ENCODE data around the gene UQCC2. TPM values are rescaled to one million over a fixed set of nuclear protein-coding genes. Genes with fewer than 3 reads are reported as not detected.

The UQCC2 gene
- total RNA-seq: 14.9 TPM
- 10 to 100 TPM; 37.1 to 72.6 (median 51.2) TPM for polyA plus RNA-seq

DNA sequence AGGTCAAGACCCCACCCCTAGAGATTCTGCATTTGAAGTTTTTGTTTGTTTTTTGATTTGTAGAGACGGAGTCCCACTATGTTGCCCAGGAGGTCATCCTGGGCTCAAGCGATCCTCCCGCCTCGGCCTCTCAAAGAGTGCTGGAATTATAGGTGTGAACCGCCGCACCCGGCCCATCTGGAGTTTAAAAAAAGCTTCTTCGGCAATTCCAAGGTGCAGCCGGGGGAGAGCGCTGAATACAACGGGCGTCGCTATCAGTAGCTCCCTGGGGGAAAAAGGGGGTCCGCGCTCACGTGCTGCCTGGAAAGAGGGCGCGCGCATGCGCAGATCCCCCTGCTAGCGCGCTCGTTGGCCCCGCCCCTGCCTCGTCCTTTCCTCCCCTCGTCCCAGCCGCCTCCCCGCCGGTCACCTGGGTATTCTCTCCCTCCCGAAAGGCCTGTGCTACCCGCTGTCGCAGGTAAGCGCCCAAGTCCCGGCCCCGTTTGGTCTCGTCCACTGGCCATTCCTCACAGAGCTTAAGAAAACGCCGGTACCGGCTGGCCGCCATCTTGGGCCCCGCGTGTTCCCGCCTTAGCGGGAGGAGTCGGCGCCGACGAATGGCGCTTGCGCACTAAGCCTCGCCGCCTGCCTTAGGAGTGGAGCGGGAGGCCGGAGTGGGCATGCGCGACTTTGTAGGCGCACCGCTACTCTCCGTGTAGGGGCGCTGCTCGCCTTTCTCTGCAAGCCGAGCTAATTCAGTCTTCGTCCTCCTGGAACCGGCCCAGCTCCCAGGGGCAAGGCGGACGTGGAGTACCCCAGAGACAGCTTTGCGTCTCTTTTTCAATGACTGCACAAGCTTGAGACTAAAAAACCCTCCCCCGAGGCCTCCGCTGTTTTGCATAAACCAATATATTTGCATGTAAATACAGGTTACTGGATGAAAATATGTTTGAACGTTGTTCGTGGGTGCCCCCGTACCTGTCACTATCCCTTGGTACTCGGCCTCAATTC is at the start of gene UQCC2:
Gene UQCC2 (minus strand): TSS at position 561 of the 990 bp plus-strand sequence. CDS start 14 bp downstream, at position 547.
- Histone ChIP-seq H3K9me3 (ENCODE audit: control insufficient read depth in 2 of 2, low read length in 2 of 2) (no peaks in the 10 kb centered on the region), H3K4me3 (ENCODE audit: low read depth, low read length) (peak within 1 kb of the TSS; percentile 85), H3K27me3 (ENCODE audit: control insufficient read depth, insufficient read depth, low read length) (no peaks in the 10 kb centered on the region), H3K36me3 (ENCODE audit: control insufficient read depth, insufficient read depth, low read length) (peaks cover 10% of the 10 kb centered on the region), H3K4me1 (ENCODE audit: control insufficient read depth, insufficient read depth, low read length, poor library complexity, severe bottlenecking) (peaks cover 22% of the 10 kb centered on the region), H3K27ac (ENCODE audit: insufficient read depth, low read length, poor library complexity, severe bottlenecking) (peak within 1 kb of the TSS; percentile 86)
- peaks cover 12% of the 10 kb centered on the region for H3K36me3 Mint-ChIP-seq
- H3K4me3 Mint-ChIP-seq: peak within 1 kb of the TSS; percentile 94 to 99 (median 99)
- ATAC-seq (ENCODE audit: low read depth in 2 of 2): peak; percentile 91 to 94
- H3K4me1 Mint-ChIP-seq: peaks cover 5 to 41% (median 27%) of the 10 kb centered on the region in 4 donors
- H3K27ac Mint-ChIP-seq: peak within 1 kb of the TSS; percentile 96 to 99 (median 99)
- DNase-seq: peak; percentile 96 to 98 (median 97)
- H3K9me3 Mint-ChIP-seq: no peaks in the 10 kb centered on the region
- no peaks in the 10 kb centered on the region for H3K27me3 Mint-ChIP-seq

DNA sequence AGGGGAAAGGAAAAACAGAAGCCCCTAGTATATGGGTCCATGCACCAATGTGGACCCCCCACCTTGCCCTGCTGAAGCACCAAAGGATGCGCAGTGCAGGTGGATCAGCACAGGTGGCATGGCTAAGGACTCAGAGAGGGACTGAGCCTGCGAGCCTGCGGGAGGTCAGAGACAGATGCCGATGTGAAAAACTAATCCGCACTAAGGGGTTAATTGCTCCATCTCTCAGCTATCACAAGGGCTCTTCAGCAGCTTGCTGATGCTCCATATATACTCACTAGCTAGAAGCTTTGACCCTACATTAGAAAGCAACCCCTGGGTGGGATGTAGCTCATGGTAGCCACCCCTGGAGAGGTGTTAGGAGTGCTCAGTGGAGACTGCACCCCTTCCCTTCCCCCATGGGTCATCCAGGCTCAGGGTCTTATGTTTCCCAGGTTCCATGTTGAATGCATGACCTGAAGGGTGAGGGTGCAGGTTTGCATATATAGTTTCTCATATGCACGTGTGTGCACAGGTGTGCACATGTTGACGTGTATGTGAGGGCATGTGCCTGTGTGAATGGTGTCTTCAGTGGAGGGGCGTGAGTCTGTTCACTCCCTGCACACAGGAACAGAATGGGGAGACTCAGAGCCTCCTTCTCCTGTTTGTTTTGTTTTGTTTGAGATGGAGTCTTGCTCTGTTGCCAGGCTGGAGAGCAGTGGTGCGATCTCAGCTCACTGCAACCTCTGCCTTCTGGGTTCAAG is 48.6 kb upstream of the UQCC2 start:
- H3K27ac Mint-ChIP-seq: no peak overlapping the region
- no peaks in the 10 kb centered on the region for H3K9me3 ChIP-seq (ENCODE audit: control insufficient read depth in 2 of 2, low read length in 2 of 2)
- ATAC-seq (ENCODE audit: low read depth in 2 of 2) (no peak), DNase-seq (no peak)
- H3K27me3 ChIP-seq (ENCODE audit: control insufficient read depth, insufficient read depth, low read length): no peaks in the 10 kb centered on the region
- no peaks in the 10 kb centered on the region for H3K36me3 ChIP-seq (ENCODE audit: control insufficient read depth, insufficient read depth, low read length)
- H3K4me1 Mint-ChIP-seq: peaks cover 0 to 2% (median 0%) of the 10 kb centered on the region in 4 donors
- no peaks in the 10 kb centered on the region for H3K4me1 ChIP-seq (ENCODE audit: control insufficient read depth, insufficient read depth, low read length, poor library complexity, severe bottlenecking)
- H3K27ac ChIP-seq (ENCODE audit: insufficient read depth, low read length, poor library complexity, severe bottlenecking): no peak overlapping the region
- no peaks in the 10 kb centered on the region for H3K36me3 Mint-ChIP-seq
- no peak overlapping the region for H3K4me3 Mint-ChIP-seq
- H3K9me3 Mint-ChIP-seq: peaks cover 0 to 1% (median 0%) of the 10 kb centered on the region in 7 donors
- H3K4me3 ChIP-seq (ENCODE audit: low read depth, low read length): no peak overlapping the region
- H3K27me3 Mint-ChIP-seq: peaks cover 25% of the 10 kb centered on the region

DNA sequence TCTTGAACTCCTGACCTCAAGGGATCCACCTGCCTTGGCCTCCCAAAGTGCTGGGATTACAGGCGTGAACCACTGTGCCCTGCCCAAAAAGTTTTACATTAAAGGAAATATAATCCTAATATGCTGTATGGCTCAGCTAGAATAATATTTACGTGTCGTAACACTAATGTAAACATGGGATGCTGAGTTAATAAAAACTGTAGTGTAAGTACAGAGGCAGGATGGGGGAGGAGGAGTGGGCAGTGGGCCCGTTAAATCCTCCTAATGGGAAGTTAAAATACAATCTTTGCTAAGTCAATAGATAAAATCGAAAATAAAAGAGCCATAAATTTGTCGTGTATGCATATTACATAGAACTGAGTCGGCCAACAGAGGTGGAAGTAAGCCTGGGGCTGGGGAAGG is 47.3 kb upstream of the UQCC2 start:
- Mint-ChIP-seq H3K4me1 (peaks cover 0 to 2% (median 0%) of the 10 kb centered on the region in 4 donors), H3K27me3 (peaks cover 25% of the 10 kb centered on the region), H3K9me3 (peaks cover 0 to 1% (median 0%) of the 10 kb centered on the region in 7 donors), H3K4me3 (no peak overlapping the region), H3K36me3 (no peaks in the 10 kb centered on the region), H3K27ac (no peak overlapping the region)
- Histone ChIP-seq H3K4me3 (ENCODE audit: low read depth, low read length) (no peak overlapping the region), H3K27me3 (ENCODE audit: control insufficient read depth, insufficient read depth, low read length) (no peaks in the 10 kb centered on the region), H3K27ac (ENCODE audit: insufficient read depth, low read length, poor library complexity, severe bottlenecking) (no peak overlapping the region), H3K9me3 (ENCODE audit: control insufficient read depth in 2 of 2, low read length in 2 of 2) (no peaks in the 10 kb centered on the region), H3K36me3 (ENCODE audit: control insufficient read depth, insufficient read depth, low read length) (no peaks in the 10 kb centered on the region), H3K4me1 (ENCODE audit: control insufficient read depth, insufficient read depth, low read length, poor library complexity, severe bottlenecking) (no peaks in the 10 kb centered on the region)
- ATAC-seq (ENCODE audit: low read depth in 2 of 2) (no peak), DNase-seq (no peak)

DNA sequence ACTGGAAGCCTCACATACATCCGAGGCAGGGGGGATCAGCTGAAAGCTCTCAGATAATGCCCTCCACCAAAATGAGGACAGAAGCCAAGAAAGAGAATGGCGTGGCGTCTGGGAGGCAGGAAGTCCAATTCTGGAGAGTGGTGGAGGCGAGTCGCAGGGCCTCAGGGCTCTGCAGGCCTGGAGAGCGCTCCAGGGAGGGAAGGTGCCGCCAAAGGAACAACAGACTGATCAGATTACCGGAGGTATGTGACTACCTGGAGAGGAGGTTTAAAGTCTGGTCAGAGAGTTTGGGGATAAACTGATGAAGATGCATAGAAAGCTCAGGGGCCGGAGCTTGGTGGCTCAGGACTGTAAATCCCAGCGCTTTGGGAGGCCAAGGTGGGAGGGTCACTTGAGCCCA is 46.4 kb upstream of the UQCC2 start:
- Histone ChIP-seq H3K27ac (ENCODE audit: insufficient read depth, low read length, poor library complexity, severe bottlenecking) (no peak overlapping the region), H3K36me3 (ENCODE audit: control insufficient read depth, insufficient read depth, low read length) (no peaks in the 10 kb centered on the region), H3K4me3 (ENCODE audit: low read depth, low read length) (no peak overlapping the region), H3K9me3 (ENCODE audit: control insufficient read depth in 2 of 2, low read length in 2 of 2) (no peaks in the 10 kb centered on the region), H3K4me1 (ENCODE audit: control insufficient read depth, insufficient read depth, low read length, poor library complexity, severe bottlenecking) (no peaks in the 10 kb centered on the region), H3K27me3 (ENCODE audit: control insufficient read depth, insufficient read depth, low read length) (no peaks in the 10 kb centered on the region)
- Mint-ChIP-seq H3K27me3 (peaks cover 25% of the 10 kb centered on the region), H3K27ac (no peak overlapping the region), H3K4me3 (no peak overlapping the region), H3K36me3 (no peaks in the 10 kb centered on the region), H3K4me1 (peaks cover 0 to 2% (median 0%) of the 10 kb centered on the region in 4 donors), H3K9me3 (peaks cover 0 to 1% (median 0%) of the 10 kb centered on the region in 7 donors)
- DNase-seq (no peak), ATAC-seq (ENCODE audit: low read depth in 2 of 2) (no peak)

DNA sequence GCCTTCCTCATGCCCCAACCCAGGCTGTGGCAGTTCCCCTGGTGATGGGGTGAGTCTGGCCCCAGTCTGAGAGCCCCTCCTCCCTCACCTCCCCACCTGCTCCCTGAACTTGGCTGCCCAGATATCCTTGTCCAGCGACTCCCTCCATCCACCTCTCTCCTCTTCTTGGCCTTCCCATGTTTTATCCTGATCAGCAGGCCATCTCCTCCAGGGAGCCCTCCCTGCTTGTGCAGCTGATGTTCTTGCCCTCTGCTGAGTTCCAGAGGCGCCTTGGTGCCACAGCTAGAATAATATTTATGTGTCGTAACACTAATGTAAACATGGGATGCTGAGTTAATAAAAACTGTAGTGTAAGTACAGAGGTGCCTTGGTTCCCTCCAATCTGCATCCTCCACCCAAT is 45.6 kb upstream of the UQCC2 start:
- Mint-ChIP-seq H3K36me3 (no peaks in the 10 kb centered on the region), H3K9me3 (peaks cover 0 to 1% (median 0%) of the 10 kb centered on the region in 7 donors), H3K27ac (no peak overlapping the region), H3K4me3 (no peak overlapping the region), H3K27me3 (peaks cover 23% of the 10 kb centered on the region), H3K4me1 (peaks cover 0 to 2% (median 0%) of the 10 kb centered on the region in 4 donors)
- DNase-seq (no peak), ATAC-seq (ENCODE audit: low read depth in 2 of 2) (no peak)
- Histone ChIP-seq H3K36me3 (ENCODE audit: control insufficient read depth, insufficient read depth, low read length) (no peaks in the 10 kb centered on the region), H3K27ac (ENCODE audit: insufficient read depth, low read length, poor library complexity, severe bottlenecking) (no peak overlapping the region), H3K4me1 (ENCODE audit: control insufficient read depth, insufficient read depth, low read length, poor library complexity, severe bottlenecking) (no peaks in the 10 kb centered on the region), H3K27me3 (ENCODE audit: control insufficient read depth, insufficient read depth, low read length) (no peaks in the 10 kb centered on the region), H3K9me3 (ENCODE audit: control insufficient read depth in 2 of 2, low read length in 2 of 2) (no peaks in the 10 kb centered on the region), H3K4me3 (ENCODE audit: low read depth, low read length) (no peak overlapping the region)

DNA sequence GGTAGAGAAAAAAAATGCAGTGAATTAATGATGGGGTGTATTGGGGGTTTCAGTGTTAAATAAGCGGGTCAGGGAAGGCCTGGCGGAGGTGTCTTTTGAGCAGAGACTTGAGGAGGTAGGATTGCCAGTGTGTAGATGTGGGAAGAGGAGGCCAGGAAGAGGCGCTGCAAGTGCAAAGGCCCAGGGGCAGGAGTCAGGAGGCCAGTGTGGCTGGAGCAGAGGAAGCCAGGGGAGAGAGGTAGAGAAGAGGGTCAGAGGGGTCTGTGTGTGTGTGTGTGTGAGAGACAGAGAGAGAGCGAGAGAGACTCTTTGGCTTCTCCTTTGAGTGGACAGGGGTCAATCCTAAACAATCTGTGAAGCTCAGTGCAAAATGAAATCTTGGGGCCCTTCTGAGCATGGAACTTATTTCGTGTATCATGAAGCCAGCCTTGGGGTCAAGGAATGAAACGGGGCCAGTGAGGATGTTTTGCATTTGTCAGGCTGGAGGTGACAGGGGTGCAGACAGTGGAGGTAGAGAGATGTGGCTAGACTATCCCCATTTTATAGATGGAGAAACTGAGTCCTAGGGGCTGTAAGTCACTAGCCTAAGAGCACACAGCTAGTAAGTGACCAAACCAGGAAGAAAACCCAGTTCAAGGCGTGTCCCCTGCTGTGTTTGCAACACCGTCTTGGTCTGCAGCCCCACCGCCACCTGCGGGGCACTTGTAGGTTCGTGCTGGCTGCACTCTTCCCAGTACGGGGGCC is 44.9 kb upstream of the UQCC2 start:
- H3K4me1 ChIP-seq (ENCODE audit: control insufficient read depth, insufficient read depth, low read length, poor library complexity, severe bottlenecking): no peaks in the 10 kb centered on the region
- Mint-ChIP-seq H3K4me1 (peaks cover 0 to 2% (median 0%) of the 10 kb centered on the region in 4 donors), H3K36me3 (no peaks in the 10 kb centered on the region), H3K27ac (peak overlapping the region in 1 of 3 donors; percentile 53), H3K4me3 (no peak overlapping the region), H3K9me3 (peaks cover 0 to 1% (median 0%) of the 10 kb centered on the region in 7 donors), H3K27me3 (peaks cover 21% of the 10 kb centered on the region)
- DNase-seq: no peak
- H3K27me3 ChIP-seq (ENCODE audit: control insufficient read depth, insufficient read depth, low read length): no peaks in the 10 kb centered on the region
- H3K4me3 ChIP-seq (ENCODE audit: low read depth, low read length): no peak overlapping the region
- H3K36me3 ChIP-seq (ENCODE audit: control insufficient read depth, insufficient read depth, low read length): no peaks in the 10 kb centered on the region
- no peak overlapping the region for H3K27ac ChIP-seq (ENCODE audit: insufficient read depth, low read length, poor library complexity, severe bottlenecking)
- ATAC-seq (ENCODE audit: low read depth in 2 of 2): no peak
- no peaks in the 10 kb centered on the region for H3K9me3 ChIP-seq (ENCODE audit: control insufficient read depth in 2 of 2, low read length in 2 of 2)

All from CD4-positive, CD25-positive, alpha-beta regulatory T cell (primary cell).